VCaP (cell line): ENCODE data around the gene HHAT.

Experiments
- H3K27ac ChIP-seq: fragments of 450-650 bp; 2 replicates; pipeline ENCODE4 v1.5.1; 2017
- TF ChIP-seq, protein P1 (sequence below): fragments of 450-650 bp; conservative IDR thresholded peaks from 2 replicates; pipeline ENCODE4 v1.5.1; 2017; ENCODE audit warnings: mild to moderate bottlenecking, moderate library complexity

Gene HHAT

DNA sequence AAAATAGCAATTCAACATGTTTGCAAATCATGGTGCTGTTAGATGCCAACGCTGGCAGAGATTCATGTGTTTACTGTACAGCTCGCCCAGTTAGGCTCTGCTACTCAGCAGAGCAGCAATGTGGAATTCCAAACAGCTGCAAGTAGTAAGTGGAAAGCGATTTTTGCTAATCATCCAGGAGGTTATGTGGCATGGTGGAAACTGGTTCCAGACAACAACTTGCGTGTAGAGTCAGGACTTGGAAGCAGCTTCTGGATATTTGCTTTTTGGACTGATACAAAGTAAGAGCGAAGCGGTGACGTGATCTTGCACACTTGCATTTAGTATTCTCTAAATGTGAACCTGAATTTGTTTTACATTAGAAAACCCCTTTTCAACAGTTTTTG lies 27.1 kb upstream of the HHAT start:
- TF ChIP-seq, protein P1, sequence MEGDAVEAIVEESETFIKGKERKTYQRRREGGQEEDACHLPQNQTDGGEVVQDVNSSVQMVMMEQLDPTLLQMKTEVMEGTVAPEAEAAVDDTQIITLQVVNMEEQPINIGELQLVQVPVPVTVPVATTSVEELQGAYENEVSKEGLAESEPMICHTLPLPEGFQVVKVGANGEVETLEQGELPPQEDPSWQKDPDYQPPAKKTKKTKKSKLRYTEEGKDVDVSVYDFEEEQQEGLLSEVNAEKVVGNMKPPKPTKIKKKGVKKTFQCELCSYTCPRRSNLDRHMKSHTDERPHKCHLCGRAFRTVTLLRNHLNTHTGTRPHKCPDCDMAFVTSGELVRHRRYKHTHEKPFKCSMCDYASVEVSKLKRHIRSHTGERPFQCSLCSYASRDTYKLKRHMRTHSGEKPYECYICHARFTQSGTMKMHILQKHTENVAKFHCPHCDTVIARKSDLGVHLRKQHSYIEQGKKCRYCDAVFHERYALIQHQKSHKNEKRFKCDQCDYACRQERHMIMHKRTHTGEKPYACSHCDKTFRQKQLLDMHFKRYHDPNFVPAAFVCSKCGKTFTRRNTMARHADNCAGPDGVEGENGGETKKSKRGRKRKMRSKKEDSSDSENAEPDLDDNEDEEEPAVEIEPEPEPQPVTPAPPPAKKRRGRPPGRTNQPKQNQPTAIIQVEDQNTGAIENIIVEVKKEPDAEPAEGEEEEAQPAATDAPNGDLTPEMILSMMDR = no peak
- H3K27ac ChIP-seq = no peak overlapping the region

DNA sequence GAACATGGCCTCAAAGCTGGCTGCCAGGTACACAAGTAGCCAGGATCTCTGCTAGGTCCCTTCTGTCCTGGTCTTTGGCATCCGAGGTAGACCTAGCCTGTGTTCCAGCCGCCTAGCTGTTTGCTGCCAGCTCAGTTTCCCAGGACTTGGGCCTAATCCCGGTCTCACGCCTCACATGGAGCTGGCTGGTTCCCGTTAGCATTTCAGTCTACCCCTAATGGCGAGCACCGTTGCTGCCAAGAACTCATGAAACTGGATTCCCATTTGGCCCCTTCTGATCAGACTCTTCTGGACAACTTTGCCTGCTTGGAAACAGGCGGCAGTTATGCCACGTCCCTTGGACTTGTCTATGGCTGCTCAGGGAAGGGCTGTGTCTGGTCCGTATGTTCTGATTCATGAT lies 26.2 kb upstream of the HHAT start:
- TF ChIP-seq, protein P1 = no peak
- H3K27ac ChIP-seq = no peak overlapping the region

- no peak overlapping the region for H3K27ac ChIP-seq
- TF ChIP-seq, protein P1 = no peak
Observed at GRCh38 chr1:210303391-210303790, 25.3 kb upstream of the HHAT start.

- H3K27ac ChIP-seq = no peak overlapping the region
- TF ChIP-seq, protein P1 = no peak
Observed at GRCh38 chr1:210310562-210311153, 18.0 kb upstream of the HHAT start.

- H3K27ac ChIP-seq = no peak overlapping the region
- TF ChIP-seq, protein P1 = no peak
Observed at GRCh38 chr1:210311726-210312493, 16.8 kb upstream of the HHAT start.

DNA sequence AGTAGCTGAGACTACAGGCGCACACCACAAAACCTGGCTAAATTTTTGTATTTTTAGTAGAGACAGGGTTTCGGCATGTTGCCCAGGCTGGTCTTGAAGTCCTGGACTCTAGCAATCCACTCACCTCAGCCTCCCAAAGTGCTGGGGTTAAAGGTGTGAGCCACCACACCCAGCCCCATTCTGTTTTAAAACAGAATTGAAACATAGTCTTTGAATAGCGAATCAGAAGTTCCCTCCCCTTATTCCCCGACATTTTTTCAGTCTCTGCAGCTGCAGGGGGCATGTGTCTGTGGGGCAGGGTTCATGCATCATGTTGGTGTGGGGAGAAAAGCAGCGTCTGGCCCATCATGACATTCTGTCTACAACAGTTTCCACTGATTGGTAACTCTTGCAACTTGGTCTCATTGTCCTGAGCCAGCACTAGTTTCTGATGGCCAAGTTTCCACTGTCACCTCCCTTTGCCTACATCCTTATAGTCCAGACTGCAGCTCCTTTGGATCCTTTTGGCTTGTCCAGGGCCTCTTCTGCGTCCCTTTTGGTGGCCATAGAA lies 15.6 kb upstream of the HHAT start:
- TF ChIP-seq, protein P1 = no peak
- no peak overlapping the region for H3K27ac ChIP-seq

- TF ChIP-seq, protein P1 = no peak
Observed at GRCh38 chr1:210313921-210314320, 14.8 kb upstream of the HHAT start.

More at GRCh38 chr1:210313921-210314320, 14.8 kb upstream of the HHAT start:
- no peak overlapping the region for H3K27ac ChIP-seq
